LHCN-M2 (cell line): ENCODE results near the gene TAT. TPM values are rescaled to one million over a fixed set of nuclear protein-coding genes. Genes with fewer than 3 reads are reported as not detected.
"Not testable (repeated sequence)": the region's sequence is repeated elsewhere in the genome, so short reads cannot be mapped to it uniquely, and the experiment has no call there.

Source experiments
- DNase-seq: peaks from one replicate; pipeline ENCODE4 v3.0.0-alpha.2; 2012; ENCODE audit warnings: low read depth
- total RNA-seq: library from RNA; depleted of rRNA; stranded (reverse); fragments of >200 nt; gene quantifications from 2 replicates; pipeline ENCODE4 v1.2.3, GENCODE V29; 2014

The TAT gene
- total RNA-seq, 1 experiment from 2014 or later = not detected

DNA sequence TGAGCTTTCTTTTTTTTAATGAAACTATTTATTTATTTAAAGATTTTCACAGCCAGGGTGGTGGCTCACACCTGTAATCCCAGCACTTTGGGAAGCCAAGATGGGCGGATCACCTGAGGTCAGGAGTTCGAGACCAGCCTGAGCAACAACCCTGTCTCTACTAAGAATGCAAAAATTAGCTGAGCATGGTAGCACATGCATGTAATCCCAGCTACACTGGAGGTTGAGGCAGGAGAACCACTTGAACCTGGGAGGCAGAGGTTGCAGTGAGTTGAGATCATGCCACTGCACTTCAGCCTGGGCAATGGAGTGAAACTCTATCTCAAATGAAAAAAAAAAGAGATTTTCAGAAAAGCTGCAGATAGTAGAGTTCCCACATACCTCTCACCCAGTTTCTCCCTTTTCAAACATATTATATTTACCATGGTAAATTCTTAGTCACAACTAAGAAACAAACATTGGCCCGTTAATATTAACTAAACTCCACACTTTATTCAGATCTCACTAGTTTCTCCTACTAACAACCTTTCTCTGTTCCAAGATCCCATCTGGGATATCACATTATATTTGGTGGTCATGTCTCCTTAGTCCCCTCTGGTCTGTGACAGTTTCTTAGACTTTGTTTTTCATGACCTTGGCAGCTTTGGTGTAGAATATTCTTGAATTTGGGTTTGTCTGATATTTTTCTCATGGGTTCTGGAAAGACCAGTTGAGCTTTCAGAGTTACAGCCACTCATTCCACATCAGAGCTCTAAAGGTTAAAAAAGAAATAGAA is 7.8 kb upstream of the TAT start:
- DNase-seq = no peak

GRCh38 chr16:71582553-71582848 is 5.6 kb upstream of the TAT start:
- DNase-seq = not testable (repeated sequence)

- DNase-seq = no peak
Observed at GRCh38 chr16:71574702-71575101, 2.2 kb downstream of the TAT start.

- DNase-seq = no peak
Observed at GRCh38 chr16:71573387-71574094, 3.4 kb downstream of the TAT start.

GRCh38 chr16:71572497-71573116 is 4.3 kb downstream of the TAT start:
- no peak for DNase-seq

GRCh38 chr16:71570144-71570543 is 6.7 kb downstream of the TAT start:
- no peak for DNase-seq

DNA sequence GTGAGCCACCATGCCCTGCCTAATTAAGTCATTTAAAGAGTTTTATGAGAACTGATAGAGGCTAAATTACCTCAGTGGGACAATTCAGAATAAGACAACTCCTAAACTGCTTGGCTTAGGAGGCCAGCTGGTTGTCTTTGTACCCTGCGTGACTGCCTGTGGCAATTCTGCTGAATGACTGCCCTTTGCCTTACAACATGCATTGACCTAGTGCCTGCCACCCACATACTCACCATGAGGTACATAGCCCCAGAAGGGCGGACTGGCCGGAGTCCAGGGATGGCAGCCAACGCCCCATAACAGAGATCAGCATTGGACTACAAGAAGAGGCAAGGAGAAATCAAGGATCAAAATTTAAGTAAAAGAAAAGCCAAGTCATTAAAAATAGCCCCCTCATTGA is 7.3 kb downstream of the TAT start:
- DNase-seq = no peak

DNA sequence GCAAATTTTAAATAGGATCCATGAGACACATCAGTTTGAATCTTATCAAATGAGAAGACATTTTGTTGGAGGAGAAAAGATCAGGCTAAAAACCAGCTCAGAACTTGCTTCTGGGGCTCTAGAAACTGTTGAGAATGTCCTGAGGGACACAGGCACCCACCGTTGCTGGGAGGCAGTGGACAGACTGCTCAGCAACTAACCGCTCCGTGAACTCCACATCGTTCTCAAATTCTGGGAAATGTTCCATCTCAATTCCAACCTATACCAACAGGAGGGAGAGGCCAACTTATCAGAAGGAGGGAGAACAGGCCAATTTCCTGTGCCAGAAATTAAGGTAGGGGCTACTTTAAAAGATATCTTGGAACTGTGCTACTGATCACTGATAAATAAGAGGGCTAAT is 8.3 kb downstream of the TAT start:
- no peak for DNase-seq

DNA sequence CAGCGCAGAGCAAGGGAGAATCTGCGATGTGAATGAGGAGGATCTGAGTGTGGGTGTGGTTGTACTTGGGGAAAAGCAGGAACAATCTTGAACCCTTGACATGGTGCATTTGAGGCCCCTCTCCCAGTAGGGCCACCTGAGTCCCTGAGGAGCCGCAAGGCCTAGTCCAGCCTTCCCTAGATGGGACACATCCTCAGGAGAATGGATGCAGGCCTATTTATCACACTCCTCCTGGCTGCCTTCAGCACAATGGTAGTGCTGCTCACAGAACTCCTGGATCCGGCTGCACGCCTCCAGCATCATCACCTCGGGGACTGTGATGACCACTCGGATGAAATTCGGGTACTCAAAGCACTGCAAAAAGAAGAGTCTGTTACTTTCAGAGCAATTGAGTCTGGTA is 9.0 kb downstream of the TAT start:
- no peak for DNase-seq

DNA sequence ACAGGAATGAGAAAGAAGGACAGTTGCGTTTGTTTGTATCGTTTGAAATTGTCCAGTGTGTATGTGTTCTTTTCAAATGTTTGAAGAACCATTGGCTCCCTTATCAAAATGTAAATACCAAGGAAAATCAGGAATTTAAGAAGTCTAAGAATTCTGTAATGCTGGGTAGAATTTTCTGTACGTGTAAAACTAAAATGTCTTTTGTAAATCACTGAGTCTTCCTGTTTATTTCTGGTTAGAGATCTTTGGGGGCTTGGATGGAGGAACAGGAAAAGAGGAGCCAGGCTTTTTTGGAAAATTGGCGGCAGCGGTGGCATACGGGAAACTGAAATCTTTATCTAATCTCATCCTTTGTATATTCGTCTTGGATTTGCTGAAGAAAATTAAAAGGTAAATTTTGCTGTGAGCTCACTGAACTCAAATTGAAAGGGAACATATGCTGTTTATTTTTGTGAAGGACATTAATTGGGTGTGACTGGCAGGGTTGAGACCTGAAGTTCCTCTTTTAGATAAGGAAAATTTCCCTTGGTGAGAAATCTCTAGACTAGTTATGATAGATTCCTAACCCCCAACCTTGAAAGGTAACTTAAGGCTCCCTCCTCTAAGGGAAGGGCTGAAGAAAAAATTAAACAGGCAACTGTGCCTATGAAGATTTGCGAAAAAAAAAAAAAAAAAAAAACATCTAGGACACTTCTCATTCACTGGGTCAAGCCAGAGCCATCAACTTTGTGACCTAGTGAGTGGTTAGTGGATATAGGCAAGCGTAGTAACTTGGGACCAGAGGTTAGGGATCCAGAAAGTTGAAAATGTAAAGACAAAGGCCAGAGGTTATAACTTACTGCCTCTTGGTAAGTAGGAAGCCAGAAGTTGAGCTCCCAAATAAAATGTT is 10.8 kb downstream of the TAT start:
- DNase-seq = no peak

DNA sequence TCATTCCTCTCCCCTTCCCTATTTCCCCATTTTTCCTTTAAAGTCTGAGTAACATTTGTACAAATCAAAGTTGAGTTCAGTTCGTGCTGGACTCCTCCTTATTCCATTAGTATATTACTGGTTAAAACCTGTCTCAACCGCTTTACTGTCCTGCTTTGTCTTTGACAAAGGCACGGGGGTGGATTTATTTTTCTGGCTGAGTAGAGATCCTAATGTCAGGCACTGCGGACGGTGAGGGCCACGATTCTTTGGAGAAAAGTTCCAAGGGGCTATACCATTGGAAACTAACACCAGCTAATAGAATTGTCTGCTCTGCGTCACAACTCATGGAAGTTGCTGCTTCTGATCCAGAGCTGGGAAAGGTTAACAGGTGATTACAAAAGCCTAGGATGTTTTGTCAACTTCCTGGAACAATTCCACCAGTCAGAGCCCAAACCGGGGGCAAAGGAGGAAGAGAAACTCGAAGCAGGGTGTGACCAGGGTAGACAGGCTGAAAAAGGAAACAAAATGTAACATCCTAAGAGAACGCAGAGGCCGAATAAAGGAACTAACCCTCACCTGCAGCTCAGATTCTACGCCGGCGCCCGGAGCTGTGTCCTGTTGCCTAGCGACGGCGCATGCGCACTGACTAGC is 12.4 kb downstream of the TAT start:
- no peak for DNase-seq

- no peak for DNase-seq
Observed at GRCh38 chr16:71562552-71562951, 14.3 kb downstream of the TAT start.

DNA sequence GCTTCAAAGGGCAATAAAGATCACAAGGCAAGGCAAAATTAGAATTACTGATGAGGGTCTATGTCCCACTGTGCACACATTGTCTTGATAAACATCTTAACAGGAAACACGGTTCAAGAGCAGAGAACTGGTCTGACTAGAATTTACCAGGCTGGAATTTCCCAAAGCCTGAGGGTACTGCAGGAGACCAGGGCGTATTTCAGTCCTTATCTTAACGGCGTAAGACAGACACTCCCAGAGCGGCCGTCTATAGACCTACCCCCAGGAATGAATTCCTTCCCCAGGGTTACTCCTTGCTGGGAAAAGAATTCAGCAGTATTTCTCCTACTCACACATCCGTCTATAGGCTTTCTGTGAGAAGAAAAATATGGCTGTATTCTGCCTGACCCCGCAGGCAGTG is 15.0 kb downstream of the TAT start:
- not testable (repeated sequence) for DNase-seq

GRCh38 chr16:71559855-71560254 is 17.0 kb downstream of the TAT start:
- no peak for DNase-seq

DNA sequence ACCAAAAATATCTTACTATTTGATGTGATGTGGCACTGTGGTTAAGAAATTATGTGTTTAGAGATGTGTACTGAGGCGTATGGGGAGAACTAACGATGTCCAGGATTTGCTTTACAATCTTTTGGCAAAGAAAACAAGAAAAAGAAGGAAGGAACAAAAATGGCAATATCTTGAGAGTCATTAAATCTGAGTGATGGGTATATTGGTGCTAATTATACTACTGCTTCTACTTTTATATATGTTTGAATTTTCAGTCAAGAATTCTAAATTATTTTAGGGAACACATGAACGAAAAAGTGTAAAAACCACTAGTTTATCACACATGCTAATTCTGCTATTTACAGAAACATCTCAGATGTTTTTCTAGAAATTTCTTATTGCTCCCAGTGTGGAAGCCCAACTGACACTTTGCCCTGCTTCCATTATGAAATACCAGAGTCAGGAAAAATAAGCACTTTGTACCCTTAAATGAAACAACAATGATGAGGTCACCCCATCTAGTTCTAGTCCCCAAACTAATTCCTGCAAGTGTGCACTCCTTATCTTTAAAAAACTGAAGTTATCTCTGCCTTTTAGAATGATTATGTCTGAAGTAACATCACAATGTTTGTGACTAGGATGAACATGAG is 18.8 kb downstream of the TAT start:
- no peak for DNase-seq

DNA sequence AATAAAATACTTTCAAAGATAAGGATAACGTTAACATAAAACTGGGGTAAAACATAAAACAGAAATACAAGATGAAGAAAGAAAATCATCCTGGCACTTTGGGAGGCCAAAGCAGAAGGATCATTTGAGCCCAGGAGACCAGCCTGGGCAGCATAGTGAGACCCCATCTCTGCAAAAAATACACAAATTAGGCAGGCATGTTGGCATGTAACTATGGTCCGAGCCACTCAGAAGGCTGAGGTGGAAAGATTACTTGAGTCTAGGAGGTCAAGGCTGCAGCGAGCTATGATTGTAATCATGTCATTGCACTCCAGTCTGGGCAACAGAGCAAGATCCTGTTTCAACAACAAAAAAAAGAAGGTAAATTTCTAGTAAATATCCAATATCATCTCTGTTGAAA is 19.6 kb downstream of the TAT start:
- no peak for DNase-seq

DNA sequence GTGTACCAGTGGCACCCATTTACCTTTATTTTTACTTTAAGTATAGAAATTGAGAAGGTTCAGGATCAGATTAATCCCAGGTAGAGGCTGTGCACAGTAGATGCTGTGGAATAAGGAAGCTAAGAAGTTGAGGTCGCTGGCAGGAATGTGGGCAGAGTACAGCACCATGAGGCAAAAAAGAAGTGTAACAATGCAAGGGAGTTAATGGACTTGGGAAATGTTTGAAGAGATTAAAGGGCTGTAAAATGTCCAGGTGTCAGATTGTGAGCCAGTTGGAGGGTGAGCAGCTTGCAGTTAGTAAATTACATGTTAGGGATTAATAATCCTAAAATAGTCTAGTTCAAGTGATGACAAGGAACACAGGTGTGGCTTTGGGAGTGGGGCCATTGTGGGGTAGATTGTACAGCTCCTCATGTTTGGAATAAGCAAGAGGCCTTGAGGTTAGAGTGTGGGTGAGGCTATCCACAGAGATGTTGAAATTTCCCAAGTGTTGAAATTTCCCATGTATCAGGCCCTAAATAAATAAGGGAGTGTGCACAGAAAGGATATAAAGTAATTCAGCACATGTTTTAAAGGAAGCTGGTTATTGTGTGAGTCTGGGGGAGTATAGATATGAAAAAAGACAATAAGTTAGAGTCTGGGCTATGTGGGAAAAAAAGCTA is 21.5 kb downstream of the TAT start:
- DNase-seq = no peak

DNA sequence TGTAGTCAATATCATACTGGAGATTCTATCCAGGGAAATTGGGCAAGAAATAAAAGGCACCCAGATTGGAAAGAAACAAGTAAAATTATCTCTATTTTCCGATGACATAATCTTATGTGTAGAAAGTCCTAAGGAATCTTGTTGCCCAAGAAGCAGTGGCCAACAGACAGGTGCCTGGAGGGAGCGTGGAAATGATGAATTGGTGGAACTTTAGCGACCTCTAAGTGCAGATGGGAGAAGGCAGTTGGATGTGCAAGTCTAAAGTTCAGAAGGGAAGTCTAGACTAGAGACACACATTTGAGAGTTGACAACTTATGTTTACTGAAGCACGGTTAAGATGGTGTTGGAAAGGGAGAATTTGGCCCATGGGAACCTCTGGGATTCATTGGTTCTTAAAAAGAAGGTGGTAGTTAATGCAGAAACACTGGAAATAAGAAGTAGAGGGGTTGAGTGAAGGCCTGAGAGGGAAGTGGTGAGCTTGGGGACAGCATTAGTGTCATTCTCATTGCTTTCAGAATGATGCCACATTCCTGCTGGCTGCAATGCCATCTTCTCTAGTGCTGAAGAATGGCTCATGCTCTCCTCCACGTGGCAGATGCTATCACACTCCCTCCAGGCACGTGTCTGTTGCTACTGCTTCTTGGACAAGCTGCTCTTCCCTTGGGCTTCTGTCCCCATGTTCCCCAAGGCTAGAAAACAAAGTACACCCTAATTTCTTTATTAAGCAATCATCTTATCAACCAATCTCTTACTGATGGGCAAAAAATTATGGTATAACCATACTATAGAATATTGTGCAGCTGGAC is 24.0 kb downstream of the TAT start:
- no peak for DNase-seq

GRCh38 chr16:71547168-71547567 is 29.7 kb downstream of the TAT start:
- DNase-seq = no peak

- peak; percentile 33 for DNase-seq
Observed at GRCh38 chr16:71542377-71542776, 34.5 kb downstream of the TAT start.
